GM12865 (cell line): ENCODE data around the gene NIPAL4.
A peak's percentile ranks its signal among the peaks of the same experiment; 100 is the strongest.

ENCODE experiments used
- DNase-seq: peaks from one replicate; pipeline ENCODE4 v3.0.0; 2010; ENCODE audit warnings: low read depth
- H3K4me3 ChIP-seq: 2 replicates; pipeline ENCODE4 v1.5.1; 2011; ENCODE audit warnings: mild to moderate bottlenecking, low read depth, low read length, control low read depth
- CTCF ChIP-seq: IDR thresholded peaks from 2 replicates; pipeline ENCODE4 v1.5.1; 2011; ENCODE audit warnings: low read length, control low read depth, low read depth, inconsistent platforms; ENCODE audit not compliant: insufficient read depth; ENCODE audit errors: missing control alignments

Gene NIPAL4

GRCh38 chr5:157485340-157485739 lies 25.3 kb downstream of the NIPAL4 start:
- TF ChIP-seq CTCF: no peak
- no peak overlapping the region for H3K4me3 ChIP-seq
- no peak for DNase-seq

GRCh38 chr5:157485811-157486210 lies 25.8 kb downstream of the NIPAL4 start:
- no peak for TF ChIP-seq CTCF
- DNase-seq: peak; percentile 27

GRCh38 chr5:157486221-157486681 lies 26.2 kb downstream of the NIPAL4 start:
- H3K4me3 ChIP-seq: no peak overlapping the region

More at GRCh38 chr5:157485811-157486210, 25.8 kb downstream of the NIPAL4 start:
- no peak overlapping the region for H3K4me3 ChIP-seq

GRCh38 chr5:157486861-157487260 lies 26.8 kb downstream of the NIPAL4 start:
- peak; percentile 63 for DNase-seq
- TF ChIP-seq CTCF: no peak
- no peak overlapping the region for H3K4me3 ChIP-seq

More at GRCh38 chr5:157486221-157486681, 26.2 kb downstream of the NIPAL4 start:
- DNase-seq: peak; percentile 49
- no peak for TF ChIP-seq CTCF

- peak; percentile 74 for DNase-seq
- no peak overlapping the region for H3K4me3 ChIP-seq
- TF ChIP-seq CTCF: no peak
These were observed 27.3 kb downstream of the NIPAL4 start for GRCh38 chr5:157487358-157487757.

- DNase-seq: no peak
- no peak overlapping the region for H3K4me3 ChIP-seq
- no peak for TF ChIP-seq CTCF
These were observed 31.5 kb downstream of the NIPAL4 start for GRCh38 chr5:157491471-157491995.

GRCh38 chr5:157492886-157493285 lies 32.9 kb downstream of the NIPAL4 start:
- no peak for TF ChIP-seq CTCF
- DNase-seq: no peak
- no peak overlapping the region for H3K4me3 ChIP-seq
